HEK293T (cell line): ENCODE results near the gene HTRA3.

Source experiments
- CTCF ChIA-PET: fragments of 350-600 bp; formaldehyde crosslinking; extraction: SDS; loops from one replicate; lab custom pipeline; 2021; ENCODE audit warnings: antibody characterized with exemption, inconsistent platforms; lab: Yijun Ruan, JAX
- POLR2A ChIA-PET: fragments of 350-600 bp; formaldehyde crosslinking; extraction: SDS; loops from one replicate; lab custom pipeline; 2020; ENCODE audit warnings: antibody characterized with exemption, inconsistent platforms; lab: Yijun Ruan, JAX
- DNase-seq: peaks from one replicate; pipeline ENCODE4 v3.0.0; 2012; ENCODE audit warnings: mixed read lengths; ENCODE audit errors: extremely low spot score
- ARNT ChIP-seq: fragments of 450-650 bp; IDR thresholded peaks from 2 replicates; pipeline ENCODE4 v1.6.1; 2017; ENCODE audit warnings: mild to moderate bottlenecking
- BHLHE40 ChIP-seq: fragments of 450-650 bp; IDR thresholded peaks from 2 replicates; pipeline ENCODE4 v1.6.1; 2016; ENCODE audit warnings: mild to moderate bottlenecking, moderate library complexity, borderline replicate concordance
- CTBP1 ChIP-seq: fragments of 450-650 bp; IDR thresholded peaks from 2 replicates; pipeline ENCODE4 v1.6.1; 2016; ENCODE audit warnings: borderline replicate concordance
- ELF4 ChIP-seq: fragments of 450-650 bp; IDR thresholded peaks from 2 replicates; pipeline ENCODE4 v1.6.1; 2017; ENCODE audit warnings: antibody characterized with exemption
- FOXA1 ChIP-seq: fragments of 450-650 bp; IDR thresholded peaks from 2 replicates; pipeline ENCODE4 v1.6.1; 2016; ENCODE audit warnings: mild to moderate bottlenecking
- FOXK2 ChIP-seq: fragments of 450-650 bp; IDR thresholded peaks from 2 replicates; pipeline ENCODE4 v1.6.1; 2016; ENCODE audit warnings: mild to moderate bottlenecking
- FOXM1 ChIP-seq: fragments of 450-650 bp; IDR thresholded peaks from 2 replicates; pipeline ENCODE4 v1.6.1; 2017; ENCODE audit warnings: mild to moderate bottlenecking, borderline replicate concordance
- HDGF ChIP-seq: fragments of 450-650 bp; IDR thresholded peaks from 2 replicates; pipeline ENCODE4 v1.6.1; 2017; ENCODE audit warnings: antibody characterized with exemption, borderline replicate concordance
- L3MBTL2 ChIP-seq: fragments of 450-650 bp; conservative IDR thresholded peaks from 2 replicates; pipeline ENCODE4 v1.6.1; 2016; ENCODE audit warnings: mild to moderate bottlenecking
- LEF1 ChIP-seq: fragments of 450-650 bp; IDR thresholded peaks from 2 replicates; pipeline ENCODE4 v1.6.1; 2017; ENCODE audit warnings: mild to moderate bottlenecking, borderline replicate concordance
- NFRKB ChIP-seq: fragments of 450-650 bp; IDR thresholded peaks from 2 replicates; pipeline ENCODE4 v1.6.1; 2016; ENCODE audit warnings: mild to moderate bottlenecking, moderate library complexity
- PKNOX1 ChIP-seq: fragments of 450-650 bp; IDR thresholded peaks from 2 replicates; pipeline ENCODE4 v1.6.1; 2016
- SP1 ChIP-seq: fragments of 450-650 bp; IDR thresholded peaks from 2 replicates; pipeline ENCODE4 v1.6.1; 2017
- SUZ12 ChIP-seq: fragments of 450-650 bp; IDR thresholded peaks from 2 replicates; pipeline ENCODE4 v1.6.1; 2016; ENCODE audit warnings: mild to moderate bottlenecking
- TARDBP ChIP-seq: fragments of 450-650 bp; IDR thresholded peaks from 2 replicates; pipeline ENCODE4 v1.6.1; 2016
- ZNF384 ChIP-seq: fragments of 450-650 bp; IDR thresholded peaks from 2 replicates; pipeline ENCODE4 v1.6.1; 2016

The HTRA3 gene

GRCh38 chr4:8222609-8223388, 46.8 kb upstream of the HTRA3 start:
- TF ChIP-seq SP1 = no peak
- TF ChIP-seq BHLHE40 = no peak
- TF ChIP-seq PKNOX1 = no peak
- TF ChIP-seq FOXM1 = no peak
- TF ChIP-seq ELF4 = no peak
- TF ChIP-seq FOXK2 = no peak
- no peak for TF ChIP-seq ARNT
- TF ChIP-seq LEF1 = no peak
- TF ChIP-seq SUZ12 = no peak
- no peak for TF ChIP-seq NFRKB
- no peak for TF ChIP-seq FOXA1
- no peak for TF ChIP-seq L3MBTL2
- TF ChIP-seq ZNF384 = no peak
- DNase-seq = no peak
- POLR2A ChIA-PET = no interaction called here
- CTCF ChIA-PET = no interaction called here

- TF ChIP-seq FOXM1 (no peak), ARNT (no peak), PKNOX1 (no peak), LEF1 (no peak), HDGF (no peak), L3MBTL2 (no peak), BHLHE40 (no peak), ELF4 (no peak), ZNF384 (no peak), FOXK2 (no peak)
- POLR2A ChIA-PET = no interaction called here
These were observed 45.1 kb upstream of the HTRA3 start for GRCh38 chr4:8224267-8224974.

GRCh38 chr4:8224975-8225625, 44.5 kb upstream of the HTRA3 start:
- TF ChIP-seq BHLHE40 = no peak
- TF ChIP-seq HDGF = no peak
- no peak for TF ChIP-seq SP1
- no peak for TF ChIP-seq NFRKB
- no peak for TF ChIP-seq SUZ12
- TF ChIP-seq PKNOX1 = no peak
- no peak for TF ChIP-seq ZNF384
- TF ChIP-seq FOXM1 = no peak
- no peak for TF ChIP-seq TARDBP
- no peak for TF ChIP-seq FOXK2
- no peak for TF ChIP-seq CTBP1
- POLR2A ChIA-PET = no interaction called here
- DNase-seq = no peak
- CTCF ChIA-PET = interaction anchor here (1.2 to 2.1 kb wide), 2 partner anchors 49 to 186 kb away, joined by 4 to 10 read pairs; no protein-coding TSS in a partner anchor

More at GRCh38 chr4:8224267-8224974, 45.1 kb upstream of the HTRA3 start:
- CTCF ChIA-PET = interaction anchor here (1.2 kb wide), 1 partner anchor 186 kb away, joined by 4 read pairs; no protein-coding TSS in a partner anchor
- DNase-seq = no peak

- ChIA-PET POLR2A (no interaction called here), CTCF (interaction anchor here (1.2 to 2.1 kb wide), 2 partner anchors 50 to 185 kb away, joined by 4 to 10 read pairs; no protein-coding TSS in a partner anchor)
- no peak for DNase-seq
These were observed 43.7 kb upstream of the HTRA3 start for GRCh38 chr4:8225706-8226443.

More at GRCh38 chr4:8225706-8226443, 43.7 kb upstream of the HTRA3 start:
- no peak for TF ChIP-seq ARNT
- no peak for TF ChIP-seq L3MBTL2
- TF ChIP-seq LEF1 = no peak
- no peak for TF ChIP-seq FOXK2
- no peak for TF ChIP-seq NFRKB
- TF ChIP-seq SUZ12 = no peak
- TF ChIP-seq ELF4 = no peak
- no peak for TF ChIP-seq FOXA1
- no peak for TF ChIP-seq TARDBP
- no peak for TF ChIP-seq BHLHE40
- TF ChIP-seq HDGF = no peak
- no peak for TF ChIP-seq CTBP1
- TF ChIP-seq ZNF384 = no peak
- TF ChIP-seq SP1 = no peak
- no peak for TF ChIP-seq FOXM1
- no peak for TF ChIP-seq PKNOX1
